Mesendoderm (in vitro differentiated cells): ENCODE measurements around the gene SLC16A7.

ENCODE experiments used
- DNase-seq: peaks from one replicate; pipeline ENCODE4 v3.0.0; 2013
- H2AK5ac ChIP-seq: 2 replicates; pipeline ENCODE4 v1.6.1; 2013; ENCODE audit warnings: low read length, inconsistent platforms
- H2BK120ac ChIP-seq: 2 replicates; pipeline ENCODE4 v1.6.1; 2013; ENCODE audit warnings: low read depth, mild to moderate bottlenecking, low read length, moderate library complexity, mixed read lengths
- H2BK15ac ChIP-seq: replicated peaks from 2 replicates; pipeline ENCODE4 v1.6.1; 2013; ENCODE audit warnings: low read depth, mild to moderate bottlenecking, moderate library complexity
- H2BK5ac ChIP-seq: 2 replicates; pipeline ENCODE4 v1.6.1; 2013; ENCODE audit warnings: low read length, inconsistent platforms
- H3K18ac ChIP-seq: 2 replicates; pipeline ENCODE4 v1.6.1; 2013; ENCODE audit warnings: mild to moderate bottlenecking, low read length, mixed read lengths
- H3K23ac ChIP-seq: one replicate; pipeline ENCODE4 v1.6.1; 2013; ENCODE audit warnings: low read length
- H3K27ac ChIP-seq: 2 replicates; pipeline ENCODE4 v1.5.1; 2013; ENCODE audit warnings: low read depth, mild to moderate bottlenecking, inconsistent platforms, low read length, moderate library complexity
- H3K27me3 ChIP-seq: 2 replicates; pipeline ENCODE4 v1.6.1; 2013; ENCODE audit warnings: low read length, control low read depth, mild to moderate bottlenecking, inconsistent platforms; ENCODE audit not compliant: insufficient read depth, poor library complexity
- H3K36me3 ChIP-seq: 2 replicates; pipeline ENCODE4 v1.6.1; 2013; ENCODE audit warnings: low read length, inconsistent platforms; ENCODE audit not compliant: control insufficient read depth, insufficient read depth
- H3K4ac ChIP-seq: one replicate; pipeline ENCODE4 v1.6.1; 2013; ENCODE audit warnings: low read depth, mild to moderate bottlenecking, low read length, moderate library complexity
- H3K4me1 ChIP-seq: 2 replicates; pipeline ENCODE4 v1.6.1; 2013; ENCODE audit warnings: low read depth, low read length, inconsistent platforms; ENCODE audit not compliant: control insufficient read depth
- H3K4me2 ChIP-seq: 2 replicates; pipeline ENCODE4 v1.6.1; 2013; ENCODE audit warnings: low read length
- H3K4me3 ChIP-seq: 2 replicates; pipeline ENCODE4 v1.5.1; 2013; ENCODE audit warnings: mild to moderate bottlenecking, low read length
- H3K56ac ChIP-seq: one replicate; pipeline ENCODE4 v1.6.1; 2013; ENCODE audit warnings: low read length
- H3K79me1 ChIP-seq: 2 replicates; pipeline ENCODE4 v1.6.1; 2013; ENCODE audit warnings: low read length, inconsistent platforms
- H3K79me2 ChIP-seq: 2 replicates; pipeline ENCODE4 v1.6.1; 2013; ENCODE audit warnings: mild to moderate bottlenecking, low read length; ENCODE audit not compliant: control insufficient read depth, insufficient read depth
- H3K9ac ChIP-seq: 2 replicates; pipeline ENCODE4 v1.6.1; 2013; ENCODE audit warnings: low read length, inconsistent platforms
- H4K5ac ChIP-seq: one replicate; pipeline ENCODE4 v1.6.1; 2013; ENCODE audit warnings: low read length
- H4K8ac ChIP-seq: one replicate; pipeline ENCODE4 v1.6.1; 2013; ENCODE audit warnings: low read depth, mild to moderate bottlenecking, control low read depth, low read length, moderate library complexity
- WGBS: extraction: QIAGEN DNeasy Blood & Tissue Kit; methylation state at CpG from one replicate; pipeline ENCODE4 v1.1.7; 2013; ENCODE audit warnings: low lambda C conversion rate, missing lambda C conversion rate; ENCODE audit not compliant: insufficient coverage; ENCODE audit errors: extremely low coverage; 5-methylcytosine and 5-hydroxymethylcytosine counted together

The SLC16A7 gene

DNA sequence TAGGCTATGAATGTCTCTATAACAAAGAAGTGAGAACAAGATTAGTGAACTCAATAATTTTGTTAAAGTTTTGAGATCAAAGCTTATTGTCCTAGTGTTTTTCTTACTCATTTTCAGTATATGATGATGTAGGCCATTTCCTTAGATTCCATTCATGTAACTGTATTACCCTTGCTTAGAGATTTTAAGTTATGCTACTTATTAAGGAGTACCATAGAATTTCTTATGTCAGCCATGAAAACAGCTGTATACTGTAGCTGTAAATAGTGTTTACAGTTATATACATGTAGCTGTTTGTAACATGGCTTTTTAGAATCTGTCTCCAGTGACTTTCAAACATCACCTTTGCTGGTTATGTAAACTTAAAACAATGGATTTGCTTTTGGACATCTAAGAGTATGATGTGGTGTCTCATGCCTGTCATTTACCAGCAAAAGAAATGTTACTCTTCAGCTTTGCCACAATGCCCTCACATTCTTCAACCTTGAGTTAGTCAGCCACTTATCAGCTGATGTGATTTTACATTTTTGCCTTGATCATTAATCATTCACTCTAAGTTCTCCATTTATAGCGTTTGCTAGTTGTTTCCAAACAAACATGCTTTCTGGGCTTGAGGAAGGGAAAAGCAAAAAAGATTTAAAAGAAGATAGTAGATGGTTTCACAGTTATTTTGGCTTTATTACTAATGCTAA is 55.5 kb downstream of the SLC16A7 start:
- H3K9ac ChIP-seq = no peak overlapping the region
- no peak overlapping the region for H2BK5ac ChIP-seq
- H2BK120ac ChIP-seq = no peak overlapping the region
- H3K18ac ChIP-seq = no peak overlapping the region
- H4K5ac ChIP-seq = no peak overlapping the region
- no peak overlapping the region for H3K27ac ChIP-seq
- no peaks in the 10 kb centered on the region for H3K36me3 ChIP-seq
- H3K4ac ChIP-seq = no peak overlapping the region
- H2BK15ac ChIP-seq = no peak overlapping the region
- no peak overlapping the region for H2AK5ac ChIP-seq
- H3K79me2 ChIP-seq = no peaks in the 10 kb centered on the region
- no peak overlapping the region for H3K56ac ChIP-seq
- H3K27me3 ChIP-seq = no peaks in the 10 kb centered on the region
- no peak overlapping the region for H4K8ac ChIP-seq
- H3K4me3 ChIP-seq = no peak overlapping the region
- WGBS = no CpG with 5 or more reads among the region's 1 CpG
- no peaks in the 10 kb centered on the region for H3K4me1 ChIP-seq
- DNase-seq = peak; percentile 22
- no peaks in the 10 kb centered on the region for H3K79me1 ChIP-seq
- no peak overlapping the region for H3K23ac ChIP-seq
- H3K4me2 ChIP-seq = no peak overlapping the region

DNA sequence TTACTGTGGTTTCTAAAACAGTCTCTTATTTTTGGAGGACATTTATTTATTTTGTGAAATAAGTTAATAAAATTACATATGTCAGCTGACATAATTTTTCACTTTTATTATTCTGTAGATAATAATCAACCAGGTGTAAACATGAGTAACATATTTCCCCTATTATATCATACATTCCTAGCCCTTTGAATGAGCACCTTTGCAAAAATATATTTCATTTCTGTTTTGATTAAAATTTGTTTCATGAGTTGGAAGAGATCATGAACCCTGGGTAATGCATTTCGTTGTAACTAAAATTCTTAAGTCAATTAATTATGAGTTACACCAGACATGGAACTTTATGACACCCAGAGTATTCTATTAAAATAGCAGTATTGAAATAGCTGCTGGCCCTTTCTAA is 56.3 kb downstream of the SLC16A7 start:
- Histone ChIP-seq H4K8ac (no peak overlapping the region), H2BK5ac (no peak overlapping the region), H3K4me1 (no peaks in the 10 kb centered on the region), H3K27ac (no peak overlapping the region), H3K79me1 (no peaks in the 10 kb centered on the region), H3K36me3 (no peaks in the 10 kb centered on the region), H2BK120ac (no peak overlapping the region), H3K4me3 (no peak overlapping the region), H3K23ac (no peak overlapping the region), H3K79me2 (no peaks in the 10 kb centered on the region), H3K27me3 (no peaks in the 10 kb centered on the region), H3K4ac (no peak overlapping the region), H2AK5ac (no peak overlapping the region), H4K5ac (no peak overlapping the region), H3K4me2 (no peak overlapping the region), H3K56ac (no peak overlapping the region), H3K9ac (no peak overlapping the region), H2BK15ac (no peak overlapping the region), H3K18ac (no peak overlapping the region)
- no CpG with 5 or more reads among the region's 1 CpG for WGBS
- DNase-seq = no peak

DNA sequence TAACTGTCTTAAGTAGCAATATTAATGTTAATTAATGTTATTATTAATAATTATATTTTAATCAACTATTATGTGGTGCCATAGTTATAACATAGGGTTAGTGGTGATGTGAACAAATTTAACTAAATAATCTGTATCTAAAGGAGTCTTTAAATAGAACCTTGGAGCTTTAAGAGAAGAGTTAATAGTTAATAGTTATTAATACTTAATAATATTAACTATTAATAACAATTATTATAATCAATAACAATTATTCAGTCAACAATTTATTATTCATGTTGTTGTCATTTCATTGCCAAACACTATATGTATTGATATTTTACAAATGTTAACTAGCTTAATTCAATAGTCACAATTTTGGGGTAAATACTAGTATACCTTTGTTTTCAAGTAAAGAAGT is 58.2 kb downstream of the SLC16A7 start:
- Histone ChIP-seq H3K4ac (no peak overlapping the region), H3K9ac (no peak overlapping the region), H3K27me3 (no peaks in the 10 kb centered on the region), H3K27ac (no peak overlapping the region), H2BK5ac (no peak overlapping the region), H3K79me2 (no peaks in the 10 kb centered on the region), H4K5ac (no peak overlapping the region), H3K4me1 (no peaks in the 10 kb centered on the region), H3K79me1 (no peaks in the 10 kb centered on the region), H2AK5ac (no peak overlapping the region), H4K8ac (no peak overlapping the region), H3K36me3 (no peaks in the 10 kb centered on the region), H3K4me3 (no peak overlapping the region), H3K18ac (no peak overlapping the region), H2BK120ac (no peak overlapping the region), H3K56ac (no peak overlapping the region), H3K4me2 (no peak overlapping the region), H3K23ac (no peak overlapping the region), H2BK15ac (no peak overlapping the region)
- DNase-seq = no peak

DNA sequence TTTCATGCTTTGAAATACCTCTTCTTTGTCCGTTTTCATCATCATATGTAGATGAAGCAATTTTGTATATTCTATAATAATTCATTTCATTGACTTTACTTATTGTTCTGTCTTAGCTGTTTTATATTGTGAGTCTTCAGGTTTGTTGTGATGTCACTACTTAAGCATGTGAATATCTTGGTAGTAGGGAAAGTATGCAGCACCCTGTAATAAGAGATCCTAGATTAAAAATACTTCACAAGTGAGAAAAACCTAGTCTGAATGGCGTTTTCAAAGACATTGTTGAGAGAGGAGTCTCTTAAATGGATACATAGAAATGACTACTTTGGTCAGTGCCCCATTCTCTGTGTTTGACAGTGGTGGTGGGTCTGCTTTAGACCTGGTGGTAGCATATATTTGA is 61.4 kb downstream of the SLC16A7 start:
- H2BK120ac ChIP-seq = no peak overlapping the region
- H3K18ac ChIP-seq = no peak overlapping the region
- no peak overlapping the region for H3K4ac ChIP-seq
- DNase-seq = peak; percentile 73
- H3K4me3 ChIP-seq = no peak overlapping the region
- H2AK5ac ChIP-seq = no peak overlapping the region
- no peak overlapping the region for H4K8ac ChIP-seq
- H3K27ac ChIP-seq = no peak overlapping the region
- no peak overlapping the region for H3K23ac ChIP-seq
- no peaks in the 10 kb centered on the region for H3K27me3 ChIP-seq
- H3K79me1 ChIP-seq = no peaks in the 10 kb centered on the region
- WGBS = no CpG with 5 or more reads among the region's 2 CpGs
- H3K56ac ChIP-seq = no peak overlapping the region
- H2BK15ac ChIP-seq = peak overlapping the region; percentile 36
- no peak overlapping the region for H2BK5ac ChIP-seq
- no peak overlapping the region for H3K4me2 ChIP-seq
- H3K79me2 ChIP-seq = no peaks in the 10 kb centered on the region
- no peaks in the 10 kb centered on the region for H3K4me1 ChIP-seq
- no peak overlapping the region for H4K5ac ChIP-seq
- no peaks in the 10 kb centered on the region for H3K36me3 ChIP-seq
- no peak overlapping the region for H3K9ac ChIP-seq

DNA sequence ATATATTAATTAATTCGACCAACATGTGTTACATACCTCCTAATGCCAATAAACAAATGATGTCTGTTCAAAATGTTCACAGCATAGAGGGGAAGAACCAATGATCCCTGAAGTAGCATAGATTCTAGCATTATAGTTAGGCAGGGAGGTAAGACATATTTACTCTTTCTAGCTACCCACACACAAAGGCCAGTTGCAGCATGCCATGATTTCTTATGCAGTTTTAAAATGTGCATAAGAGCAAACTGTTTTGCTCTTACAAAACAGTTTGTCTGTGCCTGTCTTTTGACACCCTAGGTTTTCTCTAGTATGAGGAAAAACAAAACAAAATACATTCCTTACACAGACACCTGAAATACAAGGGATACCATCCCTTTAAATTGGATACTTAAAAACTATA is 61.9 kb downstream of the SLC16A7 start:
- no peak overlapping the region for H3K56ac ChIP-seq
- no peak overlapping the region for H3K18ac ChIP-seq
- no peaks in the 10 kb centered on the region for H3K79me1 ChIP-seq
- H2AK5ac ChIP-seq = no peak overlapping the region
- H3K27me3 ChIP-seq = no peaks in the 10 kb centered on the region
- no peaks in the 10 kb centered on the region for H3K4me1 ChIP-seq
- no peaks in the 10 kb centered on the region for H3K79me2 ChIP-seq
- no peak overlapping the region for H2BK5ac ChIP-seq
- no peaks in the 10 kb centered on the region for H3K36me3 ChIP-seq
- no peak overlapping the region for H3K4me2 ChIP-seq
- H3K23ac ChIP-seq = no peak overlapping the region
- no peak overlapping the region for H4K5ac ChIP-seq
- no peak overlapping the region for H2BK120ac ChIP-seq
- no peak overlapping the region for H3K4ac ChIP-seq
- H3K27ac ChIP-seq = no peak overlapping the region
- peak overlapping the region; percentile 36 for H2BK15ac ChIP-seq
- no peak overlapping the region for H3K4me3 ChIP-seq
- no peak for DNase-seq
- no peak overlapping the region for H3K9ac ChIP-seq
- WGBS = no CpG with 5 or more reads among the region's 1 CpG
- H4K8ac ChIP-seq = no peak overlapping the region

GRCh38 chr12:59660148-59660547 is 64.3 kb downstream of the SLC16A7 start:
- Histone ChIP-seq H4K8ac (no peak overlapping the region), H3K4me1 (no peaks in the 10 kb centered on the region), H3K23ac (no peak overlapping the region), H2AK5ac (no peak overlapping the region), H3K27ac (no peak overlapping the region), H2BK5ac (no peak overlapping the region), H2BK120ac (no peak overlapping the region), H2BK15ac (no peak overlapping the region), H3K4me3 (no peak overlapping the region), H3K9ac (no peak overlapping the region), H3K18ac (no peak overlapping the region), H3K36me3 (no peaks in the 10 kb centered on the region), H3K27me3 (no peaks in the 10 kb centered on the region), H3K4ac (no peak overlapping the region), H3K56ac (no peak overlapping the region), H3K4me2 (no peak overlapping the region), H3K79me2 (no peaks in the 10 kb centered on the region), H3K79me1 (no peaks in the 10 kb centered on the region), H4K5ac (no peak overlapping the region)
- no peak for DNase-seq
- no CpG with 5 or more reads among the region's 2 CpGs for WGBS
